SK-N-SH (cell line): Measurements from ENCODE around the gene CTRB1. TPM values are rescaled to one million over a fixed set of nuclear protein-coding genes. Genes with fewer than 3 reads are reported as not detected.

ENCODE experiments used
- CTCF ChIA-PET: fragments of 300-600, 350-600 bp; formaldehyde crosslinking; extraction: SDS; loops from one replicate; lab custom pipeline; 2021; lab: Yijun Ruan, JAX
- POLR2A ChIA-PET: fragments of 350-600 bp; sonication (Branson Sonifier 250); formaldehyde crosslinking; extraction: SDS; loops from one replicate; lab custom pipeline; 2020; ENCODE audit warnings: antibody characterized with exemption, inconsistent platforms; lab: Yijun Ruan, JAX
- DNase-seq: peaks from one replicate; pipeline ENCODE4 v3.0.0; 2012
- H2AFZ ChIP-seq: fragments of 200-600 bp; sonication (generic); 2 replicates; pipeline ENCODE4 v1.8.1; 2016; ENCODE audit warnings: antibody characterized with exemption, mild to moderate bottlenecking, low read depth
- H3F3A ChIP-seq: fragments of 200-600 bp; sonication (generic); replicated peaks from 2 replicates; pipeline ENCODE3; 2016; ENCODE audit warnings: antibody characterized with exemption, mild to moderate bottlenecking; ENCODE audit not compliant: insufficient read depth
- H3K27ac ChIP-seq, 2 experiments: fragments of 200-500 bp in 1 of 2; fragments of 200-600 bp in 1 of 2; sonication (Bioruptor generic) in 1 of 2; sonication (generic), shearing (Covaris generic) in 1 of 2; 2 replicates each; pipeline versions ENCODE4 v1.5.1 to v1.6.1; 2014 to 2016; ENCODE audit warnings: low read depth in 2 of 2, inconsistent platforms in 1 of 2, low read length in 1 of 2, mild to moderate bottlenecking in 1 of 2, mixed read lengths in 1 of 2
- H3K27me3 ChIP-seq: fragments of 200-600 bp; sonication (generic), shearing (Covaris generic); 2 replicates; pipeline ENCODE4 v1.6.1; 2016; ENCODE audit warnings: mixed run types; ENCODE audit not compliant: insufficient read depth
- H3K36me3 ChIP-seq, 2 experiments: fragments of 200-500 bp in 1 of 2; fragments of 200-600 bp in 1 of 2; sonication (Bioruptor generic) in 1 of 2; sonication (generic) in 1 of 2; replicated peaks in 1 of 2; 2 replicates each; pipeline versions ENCODE3 to v1.5.1; 2014 to 2016; ENCODE audit warnings: low read length in 1 of 2, mild to moderate bottlenecking in 1 of 2; ENCODE audit not compliant: insufficient read depth in 2 of 2, control insufficient read depth in 1 of 2
- H3K4me1 ChIP-seq, 2 experiments: fragments of 200-500 bp in 1 of 2; fragments of 200-600 bp in 1 of 2; sonication (Bioruptor generic) in 1 of 2; sonication (generic), shearing (Covaris generic) in 1 of 2; 2 replicates each; pipeline versions ENCODE4 v1.5.1 to v1.6.1; 2014 to 2016; ENCODE audit warnings: low read depth in 1 of 2, low read length in 1 of 2, mixed run types in 1 of 2; ENCODE audit not compliant: insufficient read depth in 2 of 2, control insufficient read depth in 1 of 2
- H3K4me2 ChIP-seq: fragments of 200-600 bp; sonication (generic), shearing (Covaris generic); 2 replicates; pipeline ENCODE4 v1.6.1; 2017; ENCODE audit warnings: mixed run types
- H3K4me3 ChIP-seq, 2 experiments: fragments of 200-500 bp in 1 of 2; fragments of 200-600 bp in 1 of 2; sonication (Bioruptor generic) in 1 of 2; sonication (generic), shearing (Covaris generic) in 1 of 2; 2 replicates each; pipeline versions ENCODE4 v1.5.1 to v1.8.1; 2014 to 2016; ENCODE audit warnings: low read depth in 2 of 2, inconsistent platforms in 1 of 2, low read length in 1 of 2, mild to moderate bottlenecking in 1 of 2, mixed read lengths in 1 of 2, moderate library complexity in 1 of 2
- H3K79me2 ChIP-seq: fragments of 200-600 bp; sonication (generic); 2 replicates; pipeline ENCODE4 v1.8.1; 2017; ENCODE audit warnings: mild to moderate bottlenecking; ENCODE audit not compliant: insufficient read depth
- H3K9ac ChIP-seq: fragments of 200-600 bp; sonication (generic); 2 replicates; pipeline ENCODE4 v1.6.1; 2017; ENCODE audit warnings: mixed run types
- H3K9me2 ChIP-seq: fragments of 200-600 bp; sonication (generic); 2 replicates; pipeline ENCODE4 v1.6.1; 2017; ENCODE audit warnings: mixed run types
- H3K9me3 ChIP-seq: fragments of 200-600 bp; sonication (generic); 2 replicates; pipeline ENCODE4 v1.6.1; 2017; ENCODE audit warnings: mixed run types, mild to moderate bottlenecking, moderate library complexity
- H4K20me1 ChIP-seq: fragments of 200-600 bp; sonication (generic); 2 replicates; pipeline ENCODE4 v1.6.1; 2017; ENCODE audit warnings: mild to moderate bottlenecking, mixed run types; ENCODE audit not compliant: insufficient read depth
- CHD2 ChIP-seq: fragments of 150-350 bp; IDR thresholded peaks from 2 replicates; pipeline ENCODE4 v1.6.1; 2018; ENCODE audit warnings: low read length; ENCODE audit not compliant: partially characterized antibody
- EP300 ChIP-seq, 2 experiments: IDR thresholded peaks; 2 replicates each; pipeline versions ENCODE4 v1.4.0 to v1.6.1; 2012; ENCODE audit warnings: borderline replicate concordance in 1 of 2, low read depth in 1 of 2, low read length in 1 of 2
- FOSL2 ChIP-seq: IDR thresholded peaks from 2 replicates; pipeline ENCODE4 v1.4.0; 2012; ENCODE audit warnings: low read depth, mild to moderate bottlenecking, moderate library complexity, borderline replicate concordance
- FOXJ3 ChIP-seq: sonication (generic); formaldehyde crosslinking; IDR thresholded peaks from 2 replicates; pipeline ENCODE4 v1.5.1; 2020; ENCODE audit warnings: mild to moderate bottlenecking, missing genetic modification reagents
- GABPA ChIP-seq: IDR thresholded peaks from 2 replicates; pipeline ENCODE4 v1.4.0; 2012; ENCODE audit warnings: low read depth, mild to moderate bottlenecking
- MEF2A ChIP-seq: IDR thresholded peaks from 2 replicates; pipeline ENCODE4 v1.4.0; 2012; ENCODE audit warnings: low read depth, borderline replicate concordance
- MXI1 ChIP-seq: IDR thresholded peaks from 2 replicates; pipeline ENCODE4 v1.6.1; 2012; ENCODE audit warnings: mild to moderate bottlenecking, low read depth, low read length, improper control_type of control experiment
- NFIC ChIP-seq: IDR thresholded peaks from 2 replicates; pipeline ENCODE4 v1.4.0; 2012; ENCODE audit warnings: borderline replicate concordance
- RCOR1 ChIP-seq: fragments of 150-350 bp; IDR thresholded peaks from 2 replicates; pipeline ENCODE4 v1.6.1; 2017; ENCODE audit warnings: antibody characterized with exemption, low read length
- RXRA ChIP-seq: IDR thresholded peaks from 2 replicates; pipeline ENCODE4 v1.4.0; 2012; ENCODE audit warnings: low read depth, mild to moderate bottlenecking, borderline replicate concordance
- TEAD4 ChIP-seq: IDR thresholded peaks from 2 replicates; pipeline ENCODE4 v1.4.0; 2012; ENCODE audit warnings: mild to moderate bottlenecking, borderline replicate concordance; ENCODE audit not compliant: insufficient read depth
- WGBS: methylation state at CpG from one replicate; pipeline ENCODE4 v1.1.6; 2017; ENCODE audit warnings: low lambda C conversion rate; 5-methylcytosine and 5-hydroxymethylcytosine counted together
- polyA plus RNA-seq, 3 experiments: library from polyadenylated mRNA; depleted of rRNA; stranded (reverse); fragments of >200 nt; gene quantifications; 2 replicates each; pipeline ENCODE4 v1.2.3, GENCODE V29; 2012
- TF ChIP-seq, protein P1 (sequence below): fragments of 150-350 bp; IDR thresholded peaks from 2 replicates; pipeline ENCODE4 v1.6.1; 2017; ENCODE audit warnings: antibody characterized with exemption, low read length, low read depth, borderline replicate concordance
- TF ChIP-seq, protein P2 (sequence below): IDR thresholded peaks from 2 replicates; pipeline ENCODE4; 2012
- TF ChIP-seq, protein P3 (sequence below): IDR thresholded peaks from 2 replicates; pipeline ENCODE4 v1.6.1; 2012; ENCODE audit warnings: mild to moderate bottlenecking, low read depth, low read length, moderate library complexity
- TF ChIP-seq, protein P4 (sequence below): fragments of 200-600 bp; sonication (generic); IDR thresholded peaks from 2 replicates; pipeline ENCODE4 v1.6.1; 2017; ENCODE audit warnings: antibody characterized with exemption, mild to moderate bottlenecking, moderate library complexity
- TF ChIP-seq, protein P5 (sequence below): IDR thresholded peaks from 2 replicates; pipeline ENCODE4 v1.4.0; 2012; ENCODE audit warnings: low read depth

Gene CTRB1
- polyA plus RNA-seq, 1 of the 3 experiments (the other 2 are of a cell fraction) = not detected

DNA sequence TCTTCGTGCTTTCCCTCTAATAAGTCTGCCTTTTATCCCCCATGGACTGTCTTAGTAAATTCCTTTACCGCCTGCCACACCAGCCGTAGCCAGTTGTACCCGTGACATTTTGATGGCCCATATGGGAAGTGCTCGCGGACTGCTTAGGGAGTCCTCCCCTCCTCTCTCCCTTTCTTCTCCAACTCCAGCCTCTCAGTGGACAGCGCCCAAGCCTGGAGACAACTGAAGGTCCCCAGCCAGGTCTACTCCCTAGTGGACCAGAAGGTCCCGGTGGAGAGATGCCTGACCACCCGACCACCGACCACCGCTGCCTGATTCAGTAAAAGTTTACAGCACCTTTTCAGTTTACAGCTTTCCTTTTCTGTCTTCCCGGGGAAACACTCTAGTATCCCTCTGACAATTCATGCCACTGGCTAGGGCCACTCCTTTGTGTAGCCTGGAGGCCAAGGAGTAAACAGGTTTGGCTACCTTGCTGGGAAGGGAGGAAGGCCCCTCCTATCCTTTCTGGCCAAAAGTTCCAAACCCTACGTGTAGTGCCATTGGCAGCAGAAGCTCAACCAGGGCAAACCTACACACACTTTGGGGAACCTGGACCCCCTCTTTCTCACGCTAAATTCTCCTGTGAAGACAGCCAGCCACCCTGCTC, 29.8 kb upstream of the CTRB1 start:
- Histone ChIP-seq H3K9me2 (no peaks in the 10 kb centered on the region), H3K27ac (no peak overlapping the region), H3K4me1 (no peaks in the 10 kb centered on the region), H3K4me3 (no peak overlapping the region), H3K27me3 (no peaks in the 10 kb centered on the region; the same call in 1 of the 2 replicates), H3K9ac (no peak overlapping the region), H3K9me3 (0 out of 2 replicates have a peak, but pooled peaks cover 6% of the 10 kb centered on the region), H3K36me3 (no peaks in the 10 kb centered on the region), H4K20me1 (no peaks in the 10 kb centered on the region), H2AFZ (no peak overlapping the region), H3F3A (no peaks in the 10 kb centered on the region), H3K79me2 (no peaks in the 10 kb centered on the region), H3K4me2 (no peak overlapping the region)
- ChIA-PET CTCF (interaction anchor here (0.6 to 1.4 kb wide), 3 partner anchors 11 to 45 kb away, joined by 3 to 6 read pairs (median 5); no protein-coding TSS in a partner anchor), POLR2A (no interaction called here)
- WGBS = 65% methylated on average over 11 of the region's 14 CpGs
- TF ChIP-seq EP300 (IDR thresholded peaks at IDR 0.05; ENCODE audit: borderline replicate concordance in 1 of 2, low read depth in 1 of 2, low read length in 1 of 2) = no peak
- TF ChIP-seq, protein P1, sequence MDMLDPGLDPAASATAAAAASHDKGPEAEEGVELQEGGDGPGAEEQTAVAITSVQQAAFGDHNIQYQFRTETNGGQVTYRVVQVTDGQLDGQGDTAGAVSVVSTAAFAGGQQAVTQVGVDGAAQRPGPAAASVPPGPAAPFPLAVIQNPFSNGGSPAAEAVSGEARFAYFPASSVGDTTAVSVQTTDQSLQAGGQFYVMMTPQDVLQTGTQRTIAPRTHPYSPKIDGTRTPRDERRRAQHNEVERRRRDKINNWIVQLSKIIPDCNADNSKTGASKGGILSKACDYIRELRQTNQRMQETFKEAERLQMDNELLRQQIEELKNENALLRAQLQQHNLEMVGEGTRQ = no peak
- DNase-seq = no peak

DNA sequence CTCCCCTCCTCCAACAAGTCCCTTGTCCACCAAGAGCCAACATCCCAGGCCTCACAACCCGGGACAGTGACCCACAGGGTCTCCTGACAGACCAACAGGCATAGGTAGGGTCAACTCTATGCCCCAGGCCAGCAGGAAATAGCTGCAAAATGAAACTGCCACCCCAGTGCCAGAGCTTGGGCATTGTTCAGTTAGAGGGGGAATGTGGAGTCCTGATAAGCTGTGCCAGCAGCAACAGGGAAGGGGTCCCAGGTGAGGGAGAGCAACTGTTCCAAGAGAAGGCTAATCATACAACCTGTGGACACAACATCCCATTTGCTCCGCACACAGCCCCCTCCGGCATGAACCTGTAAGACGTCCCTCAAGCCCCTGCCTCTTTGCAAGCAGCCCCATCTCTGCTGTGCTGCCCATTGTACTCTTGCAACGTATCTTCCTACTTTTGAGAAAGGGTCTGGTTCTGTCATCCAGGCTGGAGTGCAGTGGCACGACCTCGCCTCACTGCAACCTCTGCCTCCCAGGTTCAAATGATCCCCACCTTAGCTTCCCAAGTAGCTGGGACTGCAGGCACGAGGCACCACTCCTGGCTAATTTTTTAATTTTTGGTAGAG, 29.0 kb upstream of the CTRB1 start:
- no peak overlapping the region for H3K9ac ChIP-seq
- H3K27me3 ChIP-seq = no peaks in the 10 kb centered on the region; the same call in 1 of the 2 replicates
- no peak overlapping the region for H3K27ac ChIP-seq
- no peaks in the 10 kb centered on the region for H3K36me3 ChIP-seq
- WGBS = 47% methylated on average over 8 of the region's 8 CpGs
- no peak for DNase-seq
- no peaks in the 10 kb centered on the region for H3K9me2 ChIP-seq
- POLR2A ChIA-PET = no interaction called here
- CTCF ChIA-PET = interaction anchor here (1.0 to 1.9 kb wide), 2 partner anchors 10 to 45 kb away, joined by 5 to 6 read pairs; no protein-coding TSS in a partner anchor
- H4K20me1 ChIP-seq = no peaks in the 10 kb centered on the region
- no peaks in the 10 kb centered on the region for H3K79me2 ChIP-seq
- no peaks in the 10 kb centered on the region for H3F3A ChIP-seq
- H3K4me2 ChIP-seq = no peak overlapping the region
- H3K4me1 ChIP-seq = no peaks in the 10 kb centered on the region
- H3K4me3 ChIP-seq = no peak overlapping the region
- 0 out of 2 replicates have a peak, but pooled peaks cover 6% of the 10 kb centered on the region for H3K9me3 ChIP-seq
- H2AFZ ChIP-seq = no peak overlapping the region
- no peak for TF ChIP-seq RCOR1
- no peak for TF ChIP-seq MXI1
- no peak for TF ChIP-seq FOSL2
- TF ChIP-seq, protein P2, sequence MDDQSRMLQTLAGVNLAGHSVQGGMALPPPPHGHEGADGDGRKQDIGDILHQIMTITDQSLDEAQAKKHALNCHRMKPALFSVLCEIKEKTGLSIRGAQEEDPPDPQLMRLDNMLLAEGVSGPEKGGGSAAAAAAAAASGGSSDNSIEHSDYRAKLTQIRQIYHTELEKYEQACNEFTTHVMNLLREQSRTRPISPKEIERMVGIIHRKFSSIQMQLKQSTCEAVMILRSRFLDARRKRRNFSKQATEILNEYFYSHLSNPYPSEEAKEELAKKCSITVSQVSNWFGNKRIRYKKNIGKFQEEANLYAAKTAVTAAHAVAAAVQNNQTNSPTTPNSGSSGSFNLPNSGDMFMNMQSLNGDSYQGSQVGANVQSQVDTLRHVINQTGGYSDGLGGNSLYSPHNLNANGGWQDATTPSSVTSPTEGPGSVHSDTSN = no peak
- TF ChIP-seq FOXJ3 (CRISPR knock-in tag) = no peak
- TF ChIP-seq MEF2A = no peak
- no peak for TF ChIP-seq CHD2
- TF ChIP-seq, protein P1 = no peak
- no peak for TF ChIP-seq TEAD4
- TF ChIP-seq, protein P3, sequence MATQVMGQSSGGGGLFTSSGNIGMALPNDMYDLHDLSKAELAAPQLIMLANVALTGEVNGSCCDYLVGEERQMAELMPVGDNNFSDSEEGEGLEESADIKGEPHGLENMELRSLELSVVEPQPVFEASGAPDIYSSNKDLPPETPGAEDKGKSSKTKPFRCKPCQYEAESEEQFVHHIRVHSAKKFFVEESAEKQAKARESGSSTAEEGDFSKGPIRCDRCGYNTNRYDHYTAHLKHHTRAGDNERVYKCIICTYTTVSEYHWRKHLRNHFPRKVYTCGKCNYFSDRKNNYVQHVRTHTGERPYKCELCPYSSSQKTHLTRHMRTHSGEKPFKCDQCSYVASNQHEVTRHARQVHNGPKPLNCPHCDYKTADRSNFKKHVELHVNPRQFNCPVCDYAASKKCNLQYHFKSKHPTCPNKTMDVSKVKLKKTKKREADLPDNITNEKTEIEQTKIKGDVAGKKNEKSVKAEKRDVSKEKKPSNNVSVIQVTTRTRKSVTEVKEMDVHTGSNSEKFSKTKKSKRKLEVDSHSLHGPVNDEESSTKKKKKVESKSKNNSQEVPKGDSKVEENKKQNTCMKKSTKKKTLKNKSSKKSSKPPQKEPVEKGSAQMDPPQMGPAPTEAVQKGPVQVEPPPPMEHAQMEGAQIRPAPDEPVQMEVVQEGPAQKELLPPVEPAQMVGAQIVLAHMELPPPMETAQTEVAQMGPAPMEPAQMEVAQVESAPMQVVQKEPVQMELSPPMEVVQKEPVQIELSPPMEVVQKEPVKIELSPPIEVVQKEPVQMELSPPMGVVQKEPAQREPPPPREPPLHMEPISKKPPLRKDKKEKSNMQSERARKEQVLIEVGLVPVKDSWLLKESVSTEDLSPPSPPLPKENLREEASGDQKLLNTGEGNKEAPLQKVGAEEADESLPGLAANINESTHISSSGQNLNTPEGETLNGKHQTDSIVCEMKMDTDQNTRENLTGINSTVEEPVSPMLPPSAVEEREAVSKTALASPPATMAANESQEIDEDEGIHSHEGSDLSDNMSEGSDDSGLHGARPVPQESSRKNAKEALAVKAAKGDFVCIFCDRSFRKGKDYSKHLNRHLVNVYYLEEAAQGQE = no peak
- TF ChIP-seq, protein P4, sequence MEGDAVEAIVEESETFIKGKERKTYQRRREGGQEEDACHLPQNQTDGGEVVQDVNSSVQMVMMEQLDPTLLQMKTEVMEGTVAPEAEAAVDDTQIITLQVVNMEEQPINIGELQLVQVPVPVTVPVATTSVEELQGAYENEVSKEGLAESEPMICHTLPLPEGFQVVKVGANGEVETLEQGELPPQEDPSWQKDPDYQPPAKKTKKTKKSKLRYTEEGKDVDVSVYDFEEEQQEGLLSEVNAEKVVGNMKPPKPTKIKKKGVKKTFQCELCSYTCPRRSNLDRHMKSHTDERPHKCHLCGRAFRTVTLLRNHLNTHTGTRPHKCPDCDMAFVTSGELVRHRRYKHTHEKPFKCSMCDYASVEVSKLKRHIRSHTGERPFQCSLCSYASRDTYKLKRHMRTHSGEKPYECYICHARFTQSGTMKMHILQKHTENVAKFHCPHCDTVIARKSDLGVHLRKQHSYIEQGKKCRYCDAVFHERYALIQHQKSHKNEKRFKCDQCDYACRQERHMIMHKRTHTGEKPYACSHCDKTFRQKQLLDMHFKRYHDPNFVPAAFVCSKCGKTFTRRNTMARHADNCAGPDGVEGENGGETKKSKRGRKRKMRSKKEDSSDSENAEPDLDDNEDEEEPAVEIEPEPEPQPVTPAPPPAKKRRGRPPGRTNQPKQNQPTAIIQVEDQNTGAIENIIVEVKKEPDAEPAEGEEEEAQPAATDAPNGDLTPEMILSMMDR = no peak
- TF ChIP-seq NFIC = no peak
- no peak for TF ChIP-seq RXRA
- TF ChIP-seq, protein P5, sequence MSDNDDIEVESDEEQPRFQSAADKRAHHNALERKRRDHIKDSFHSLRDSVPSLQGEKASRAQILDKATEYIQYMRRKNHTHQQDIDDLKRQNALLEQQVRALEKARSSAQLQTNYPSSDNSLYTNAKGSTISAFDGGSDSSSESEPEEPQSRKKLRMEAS = no peak
- TF ChIP-seq GABPA = no peak
